Tongue (tissue), 2 donors: ENCODE measurements around the gene APBA2. TPM values are rescaled to one million over a fixed set of nuclear protein-coding genes. Genes with fewer than 3 reads are reported as not detected.
"Not testable (repeated sequence)": the region's sequence is repeated elsewhere in the genome, so short reads cannot be mapped to it uniquely, and the experiment has no call there.

Experiments used
- DNase-seq: peaks from one replicate; pipeline ENCODE4 v3.0.0-alpha.2; 2015
- total RNA-seq: library from RNA; depleted of rRNA; stranded (reverse); fragments of >200 nt; gene quantifications from one replicate; pipeline ENCODE4 v1.2.3, GENCODE V29; 2014

The APBA2 gene
- total RNA-seq = 8.1 TPM

- DNase-seq = peak; percentile 58
These were observed at the start of gene APBA2 for GRCh38 chr15:28885630-28886430. Gene APBA2 (plus strand): TSS chr15:28885974. CDS start chr15:29053885, 167,911 bp downstream.

- DNase-seq = not testable (repeated sequence)
These were observed 45.5 kb upstream of the APBA2 start for GRCh38 chr15:28840285-28840684.

GRCh38 chr15:28842210-28842609, 43.6 kb upstream of the APBA2 start:
- not testable (repeated sequence) for DNase-seq

- not testable (repeated sequence) for DNase-seq
These were observed 42.3 kb upstream of the APBA2 start for GRCh38 chr15:28843520-28843919.

GRCh38 chr15:28844147-28844546, 41.6 kb upstream of the APBA2 start:
- peak; percentile 41 for DNase-seq

GRCh38 chr15:28847247-28847646, 38.5 kb upstream of the APBA2 start:
- not testable (repeated sequence) for DNase-seq

- DNase-seq = not testable (repeated sequence)
These were observed 37.8 kb upstream of the APBA2 start for GRCh38 chr15:28847959-28848358.

GRCh38 chr15:28848521-28848920, 37.3 kb upstream of the APBA2 start, which contains the start of gene GOLGA6L7:
Gene GOLGA6L7 (minus strand): TSS chr15:28848644. CDS start chr15:28848549, 95 bp downstream.
- DNase-seq = not testable (repeated sequence)

GRCh38 chr15:28849271-28849670, 36.5 kb upstream of the APBA2 start:
- not testable (repeated sequence) for DNase-seq

- DNase-seq = not testable (repeated sequence)
These were observed 36.0 kb upstream of the APBA2 start for GRCh38 chr15:28849766-28850165.

GRCh38 chr15:28853654-28854053, 32.1 kb upstream of the APBA2 start:
- DNase-seq = not testable (repeated sequence)

GRCh38 chr15:28854578-28854977, 31.2 kb upstream of the APBA2 start:
- not testable (repeated sequence) for DNase-seq

GRCh38 chr15:28861031-28861534, 24.7 kb upstream of the APBA2 start:
- peak; percentile 7 for DNase-seq

GRCh38 chr15:28861589-28862293, 24.0 kb upstream of the APBA2 start:
- not testable (repeated sequence) for DNase-seq

GRCh38 chr15:28868744-28869345, 16.9 kb upstream of the APBA2 start:
- peak; percentile 56 for DNase-seq

- no peak for DNase-seq
These were observed 14.6 kb upstream of the APBA2 start for GRCh38 chr15:28871168-28871567.

- no peak for DNase-seq
These were observed 12.8 kb upstream of the APBA2 start for GRCh38 chr15:28873006-28873405.

- DNase-seq = no peak
These were observed 12.1 kb upstream of the APBA2 start for GRCh38 chr15:28873585-28874190.

- peak; percentile 64 for DNase-seq
These were observed 10.2 kb upstream of the APBA2 start for GRCh38 chr15:28875461-28876000.

- DNase-seq = no peak
These were observed 9.5 kb upstream of the APBA2 start for GRCh38 chr15:28876131-28876844.

GRCh38 chr15:28876845-28877185, 9.0 kb upstream of the APBA2 start:
- no peak for DNase-seq
